ENCODE data around the gene RUVBL2.

- TF ChIP-seq SIN3A (IDR thresholded peaks at IDR 0.05; ENCODE audit: borderline replicate concordance, insufficient read depth, low read depth, low read length) (no peak), POLR2AphosphoS5 (IDR thresholded peaks at IDR 0.05; ENCODE audit: low read depth, low read length) (no peak), CTCF (IDR thresholded peaks at IDR 0.05) (no peak), TCF7L2 (IDR thresholded peaks at IDR 0.05; ENCODE audit: low read depth, low read length) (no peak)
These were observed 2.6 kb upstream of the RUVBL2 start for GRCh38 chr19:48991011-48991609.
